ENCODE results near the gene ATXN7L3. TPM values are rescaled to one million over a fixed set of nuclear protein-coding genes. Genes with fewer than 3 reads are reported as not detected.
A peak's percentile ranks its signal among the peaks of the same experiment; 100 is the strongest.

The ATXN7L3 gene
- total RNA-seq, 1 experiment from 2014 or later: 86.7 TPM

GRCh38 chr17:44204441-44204882, 4.8 kb upstream of the ATXN7L3 start:
- peak overlapping the region; percentile 50 for H3K4me2 ChIP-seq (ENCODE audit: low read length)
- H3K27me3 ChIP-seq (ENCODE audit: insufficient read depth, low read length): no peaks in the 10 kb centered on the region
- peaks cover 7% of the 10 kb centered on the region; the same call in 1 of the 2 replicates for H3K79me2 ChIP-seq (ENCODE audit: insufficient read depth, low read length)
- no peaks in the 10 kb centered on the region for H4K20me1 ChIP-seq (ENCODE audit: insufficient read depth)
- no peaks in the 10 kb centered on the region for H3K9me2 ChIP-seq (ENCODE audit: insufficient read depth)
- RAD21 ChIA-PET (ENCODE audit: low non-redundant PET in 1 of 2, low total read pairs in 2 of 2, uncharacterized antibody in 2 of 2, unreplicated experiment in 2 of 2): interaction anchor here in 1 of 2 experiments (0.6 kb wide), 1 partner anchor 328 kb away, joined by 3 read pairs; no protein-coding TSS in a partner anchor
- intact Hi-C loops (cut with micrococcal nuclease): no loop called here
- peaks cover 6 to 20% of the 10 kb centered on the region in 2 experiments; a peak in 3 of 4 replicates for H3K36me3 ChIP-seq (ENCODE audit: control insufficient read depth in 1 of 2, insufficient read depth in 2 of 2, low read length in 2 of 2)
- H3K27ac ChIP-seq (ENCODE audit: low read depth, low read length): peak overlapping the region; percentile 71
- ATAC-seq: peak; percentile 19
- no peak; the same call in 1 of the 2 replicates for TF ChIP-seq POLR2AphosphoS5 (IDR thresholded peaks at IDR 0.05; ENCODE audit: low read depth, low read length)
- TF ChIP-seq CTCF (IDR thresholded peaks at IDR 0.05 in 2 of 3, conservative IDR thresholded peaks at IDR 0.05 in 1 of 3; ENCODE audit: borderline replicate concordance in 1 of 3, insufficient read depth in 1 of 3, low read depth in 2 of 3, low read length in 2 of 3): no peak
- TF ChIP-seq MAX (IDR thresholded peaks at IDR 0.05): peak; percentile 7; the same call in 1 of the 2 replicates
- TF ChIP-seq JUND (IDR thresholded peaks at IDR 0.05): peak; percentile 84
- peak; percentile 55 for TF ChIP-seq TCF7L2 (IDR thresholded peaks at IDR 0.05; ENCODE audit: borderline replicate concordance, extremely low read depth, insufficient read depth, insufficient read length)
- TF ChIP-seq SP1 (IDR thresholded peaks at IDR 0.05; ENCODE audit: low read depth): peak; percentile 61
- peak overlapping the region in 1 of 2 experiments; percentile 10; a peak in 1 of 4 replicates for H3K4me3 ChIP-seq (replicated peaks in 1 of 2; ENCODE audit: low read depth in 1 of 2, low read length in 2 of 2)
- no TSS peak for BruUV-seq (replicated peaks)
- no peak for DNase-seq (ENCODE audit: low read depth, low spot score)
- peaks cover 49 to 72% of the 10 kb centered on the region in 2 experiments for H3K4me1 ChIP-seq (ENCODE audit: control insufficient read depth in 1 of 2, insufficient read depth in 2 of 2, low read length in 2 of 2)
- no peak overlapping the region for H2AFZ ChIP-seq (ENCODE audit: low read depth, low read length, poor library complexity, severe bottlenecking)
- 0 out of 2 replicates have a peak overlapping the region, but pooled peaks have one; percentile 1 for H3K9ac ChIP-seq (ENCODE audit: low read length)
- CTCF ChIA-PET: interaction anchor here (0.7 to 3.0 kb wide), 9 partner anchors 13 to 145 kb away, joined by 3 to 17 read pairs (median 4); partner anchors contain the start of gene GRN
- POLR2A ChIA-PET: interaction anchor here (1.3 kb wide), 1 partner anchor 126 kb away, joined by 4 read pairs; no protein-coding TSS in a partner anchor
- H3K9me3 ChIP-seq (ENCODE audit: control insufficient read depth in 1 of 2, insufficient read depth in 1 of 2, low read depth in 1 of 2, low read length in 2 of 2): no peaks in the 10 kb centered on the region
